IMR-90 (cell line): ENCODE results near the gene GIPR. TPM values are rescaled to one million over a fixed set of nuclear protein-coding genes. Genes with fewer than 3 reads are reported as not detected.

Experiments used
- ATAC-seq: fragments of 200-7000 bp; cut with Tn5 transposase; 2 replicates; pipeline ENCODE4 v1.9.1; 2020; ENCODE audit warnings: low read depth, mild to moderate bottlenecking, moderate library complexity
- BruUV-seq: library from RNA; stranded (reverse); fragments of 400-500 nt; replicated peaks from 2 replicates; lab custom pipeline; 2021; lab: Mats Ljungman, UMichigan
- CTCF ChIA-PET: fragments of 300-600 bp; formaldehyde crosslinking; extraction: SDS; loops from one replicate; lab custom pipeline; 2021; ENCODE audit warnings: antibody characterized with exemption; lab: Yijun Ruan, JAX
- POLR2A ChIA-PET: fragments of 300-600 bp; sonication (Branson Sonifier 250); formaldehyde crosslinking; loops from one replicate; lab custom pipeline; 2022; ENCODE audit warnings: antibody characterized with exemption; ENCODE audit not compliant: unreplicated experiment; lab: Charles Lee
- DNase-seq: peaks from one replicate; pipeline ENCODE4 v3.0.0; 2013
- H2AFZ ChIP-seq: replicated peaks from 2 replicates; pipeline ENCODE3; 2013; ENCODE audit warnings: low read length, mild to moderate bottlenecking; ENCODE audit not compliant: poor library complexity
- H2AK5ac ChIP-seq: 2 replicates; pipeline ENCODE4 v1.6.1; 2013; ENCODE audit warnings: low read depth, low read length, inconsistent platforms
- H2AK9ac ChIP-seq: replicated peaks from 2 replicates; pipeline ENCODE3; 2013; ENCODE audit warnings: mild to moderate bottlenecking, low read depth, low read length, moderate library complexity; ENCODE audit not compliant: poor library complexity
- H2BK120ac ChIP-seq: 2 replicates; pipeline ENCODE4 v1.6.1; 2013; ENCODE audit warnings: low read depth, low read length, inconsistent platforms
- H2BK15ac ChIP-seq: 3 replicates; pipeline ENCODE4 v1.6.1; 2013; ENCODE audit warnings: low read depth, low read length, inconsistent platforms
- H2BK20ac ChIP-seq: 2 replicates; pipeline ENCODE4 v1.6.1; 2013; ENCODE audit warnings: low read depth, mild to moderate bottlenecking, inconsistent platforms, low read length, moderate library complexity
- H2BK5ac ChIP-seq: 2 replicates; pipeline ENCODE4 v1.6.1; 2013; ENCODE audit warnings: mild to moderate bottlenecking, low read depth, low read length, inconsistent platforms; ENCODE audit not compliant: poor library complexity, severe bottlenecking
- H3K14ac ChIP-seq: replicated peaks from 2 replicates; pipeline ENCODE4 v1.6.1; 2013; ENCODE audit warnings: low read depth, low read length, inconsistent platforms
- H3K18ac ChIP-seq: 2 replicates; pipeline ENCODE4 v1.6.1; 2013; ENCODE audit warnings: low read depth, low read length, control low read depth
- H3K23ac ChIP-seq: 2 replicates; pipeline ENCODE4 v1.6.1; 2013; ENCODE audit warnings: low read depth, low read length, inconsistent platforms
- H3K27ac ChIP-seq: 2 replicates; pipeline ENCODE4 v1.5.1; 2013; ENCODE audit warnings: mild to moderate bottlenecking, control low read depth, low read length; ENCODE audit not compliant: insufficient read depth
- H3K27me3 ChIP-seq: 2 replicates; pipeline ENCODE4 v1.6.1; 2013; ENCODE audit warnings: low read length; ENCODE audit not compliant: control insufficient read depth, insufficient read depth
- H3K36me3 ChIP-seq: 2 replicates; pipeline ENCODE4 v1.6.1; 2013; ENCODE audit warnings: low read length, mixed read lengths; ENCODE audit not compliant: control insufficient read depth, insufficient read depth
- H3K4ac ChIP-seq: 2 replicates; pipeline ENCODE4 v1.6.1; 2013; ENCODE audit warnings: low read depth, low read length, inconsistent platforms
- H3K4me1 ChIP-seq: 2 replicates; pipeline ENCODE4 v1.6.1; 2013; ENCODE audit warnings: low read length, mixed read lengths; ENCODE audit not compliant: control insufficient read depth, insufficient read depth
- H3K4me2 ChIP-seq: 2 replicates; pipeline ENCODE4 v1.6.1; 2013; ENCODE audit warnings: low read depth, mild to moderate bottlenecking, control low read depth, low read length, moderate library complexity
- H3K4me3 ChIP-seq: 2 replicates; pipeline ENCODE4 v1.5.1; 2013; ENCODE audit warnings: low read depth, mild to moderate bottlenecking, control low read depth, low read length, moderate library complexity; ENCODE audit not compliant: insufficient read depth
- H3K56ac ChIP-seq: 2 replicates; pipeline ENCODE4 v1.6.1; 2013; ENCODE audit warnings: low read length, inconsistent platforms; ENCODE audit not compliant: insufficient read depth; ENCODE audit errors: extremely low read depth
- H3K79me1 ChIP-seq, 2 experiments: 2 replicates each; pipeline ENCODE4 v1.6.1; 2013; ENCODE audit warnings: low read length in 2 of 2, inconsistent platforms in 1 of 2, low read depth in 1 of 2
- H3K9ac ChIP-seq: 2 replicates; pipeline ENCODE4 v1.6.1; 2013; ENCODE audit warnings: low read depth, low read length, control low read depth
- H3K9me1 ChIP-seq: 2 replicates; pipeline ENCODE4 v1.6.1; 2013; ENCODE audit warnings: low read length, inconsistent platforms; ENCODE audit not compliant: insufficient read depth
- H3K9me3 ChIP-seq: 2 replicates; pipeline ENCODE4 v1.6.1; 2013; ENCODE audit warnings: low read length; ENCODE audit not compliant: control insufficient read depth, insufficient read depth
- H4K20me1 ChIP-seq: 2 replicates; pipeline ENCODE4 v1.6.1; 2013; ENCODE audit warnings: low read length, inconsistent platforms; ENCODE audit not compliant: insufficient read depth
- H4K5ac ChIP-seq: 2 replicates; pipeline ENCODE4 v1.6.1; 2013; ENCODE audit warnings: mild to moderate bottlenecking, low read depth, low read length, control low read depth
- H4K8ac ChIP-seq, 2 experiments: 2 replicates each; pipeline ENCODE4 v1.6.1; 2013; ENCODE audit warnings: low read depth in 2 of 2, low read length in 2 of 2, control low read depth in 1 of 2, inconsistent platforms in 1 of 2
- H4K91ac ChIP-seq: 2 replicates; pipeline ENCODE4 v1.6.1; 2013; ENCODE audit warnings: low read depth, low read length, inconsistent platforms; ENCODE audit not compliant: insufficient read depth
- CEBPB ChIP-seq: IDR thresholded peaks from 2 replicates; pipeline ENCODE4 v1.6.1; 2012; ENCODE audit warnings: low read depth, low read length, improper control_type of control experiment
- CHD1 ChIP-seq: IDR thresholded peaks from 2 replicates; pipeline ENCODE4 v1.6.1; 2012; ENCODE audit warnings: low read depth, low read length, improper control_type of control experiment
- MXI1 ChIP-seq: IDR thresholded peaks from 2 replicates; pipeline ENCODE4 v1.6.1; 2012; ENCODE audit warnings: low read depth, mild to moderate bottlenecking, low read length, moderate library complexity, borderline replicate concordance
- NFE2L2 ChIP-seq: fragments of 150-350 bp; IDR thresholded peaks from 2 replicates; pipeline ENCODE4 v1.6.1; 2016; ENCODE audit warnings: low read depth, mild to moderate bottlenecking, low read length
- RAD21 ChIP-seq: IDR thresholded peaks from 2 replicates; pipeline ENCODE4 v1.6.1; 2012; ENCODE audit warnings: low read length, improper control_type of control experiment
- RFX5 ChIP-seq: IDR thresholded peaks from 2 replicates; pipeline ENCODE4 v1.8.0; 2012; ENCODE audit warnings: low read depth, mild to moderate bottlenecking, low read length, moderate library complexity
- SMC3 ChIP-seq: fragments of 150-350 bp; IDR thresholded peaks from 2 replicates; pipeline ENCODE4 v1.6.1; 2016; ENCODE audit warnings: low read depth, mild to moderate bottlenecking, antibody characterized with exemption, low read length, moderate library complexity
- USF2 ChIP-seq: fragments of 150-350 bp; IDR thresholded peaks from 2 replicates; pipeline ENCODE4 v1.6.1; 2017; ENCODE audit warnings: mild to moderate bottlenecking, antibody characterized with exemption, low read length, low read depth
- WGBS, 2 experiments: methylation state at CpG; one replicate each; pipeline versions ENCODE4 v1.1.5 to v1.1.7; 2013; ENCODE audit warnings: missing lambda C conversion rate in 2 of 2; ENCODE audit not compliant: insufficient read length in 1 of 2; ENCODE audit errors: extremely low coverage in 2 of 2; 5-methylcytosine and 5-hydroxymethylcytosine counted together
- dilution Hi-C: fragments of 300-500 bp; cut with HindIII; formaldehyde crosslinking; loops from one replicate; pipeline ENCODE4 v1.14.3; 2018; ENCODE audit warnings: low sequenced_read_pairs; ENCODE audit not compliant: unreplicated experiment
- in situ Hi-C: fragments of 300-500 bp; cut with MboI; formaldehyde crosslinking; loops from 3 replicates; pipeline ENCODE4 v1.14.3; 2019; ENCODE audit warnings: low sequenced_read_pairs, inconsistent platforms, mixed read lengths
- intact Hi-C: fragments of 100-400 bp; cut with micrococcal nuclease; formaldehyde crosslinking; loops from 2 replicates; pipeline ENCODE4 v1.10.0; 2022
- polyA plus RNA-seq, 3 experiments: library from polyadenylated mRNA; depleted of rRNA; stranded (reverse); fragments of >200 nt; gene quantifications; 2 replicates each; pipeline ENCODE4 v1.2.3, GENCODE V29; 2012; ENCODE audit warnings: low replicate concordance in 1 of 3
- total RNA-seq: library from RNA; depleted of rRNA; stranded (reverse); fragments of >200 nt; gene quantifications from 2 replicates; pipeline ENCODE4 v1.2.3, GENCODE V29; 2012
- TF ChIP-seq, protein P1 (sequence below): fragments of 150-350 bp; IDR thresholded peaks from 2 replicates; pipeline ENCODE4 v1.6.1; 2016; ENCODE audit warnings: low read depth, mild to moderate bottlenecking, low read length, moderate library complexity, borderline replicate concordance

Gene GIPR
- total and polyA plus RNA-seq, 2 of the 4 experiments (the other 2 are of a cell fraction) = 0.18 to 1.2 TPM

DNA sequence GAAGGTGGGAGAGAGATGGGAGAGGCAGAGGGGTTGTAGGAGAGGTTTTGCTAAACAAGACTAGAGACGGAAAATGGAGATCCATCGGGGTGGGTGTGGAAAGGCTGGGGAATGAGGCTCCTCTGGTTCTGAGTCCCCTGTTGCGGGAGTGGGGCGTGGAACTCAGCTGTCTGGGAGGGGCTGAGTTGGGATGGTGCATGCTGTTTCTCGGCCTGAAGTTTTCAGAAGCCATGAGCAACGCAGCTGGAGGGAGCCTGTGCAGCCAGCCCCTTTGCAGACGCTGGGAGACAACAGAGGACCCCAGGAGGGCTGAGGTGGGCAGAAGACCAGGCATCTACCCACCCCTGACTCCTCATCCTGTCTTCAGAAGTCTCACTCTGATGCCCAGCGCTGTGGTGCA, 7.4 kb upstream of the GIPR start:
- DNase-seq (no peak), ATAC-seq (no peak)
- Histone ChIP-seq H3K9me1 (peaks cover 4% of the 10 kb centered on the region; the same call in 1 of the 2 replicates), H3K18ac (no peak overlapping the region), H4K5ac (no peak overlapping the region), H2BK5ac (no peak overlapping the region), H3K9ac (no peak overlapping the region), H4K91ac (no peak overlapping the region), H2AK9ac (no peak overlapping the region), H3K4me3 (no peak overlapping the region), H2AFZ (no peak overlapping the region), H2BK20ac (no peak overlapping the region), H3K36me3 (no peaks in the 10 kb centered on the region), H2BK15ac (no peak overlapping the region), H3K9me3 (no peaks in the 10 kb centered on the region), H3K4ac (no peak overlapping the region), H3K4me1 (no peaks in the 10 kb centered on the region), H3K14ac (no peak overlapping the region), H2AK5ac (no peak overlapping the region), H2BK120ac (no peak overlapping the region), H3K27me3 (peaks cover 37% of the 10 kb centered on the region), H3K27ac (no peak overlapping the region), H4K8ac (no peak overlapping the region), H3K4me2 (no peak overlapping the region), H4K20me1 (no peaks in the 10 kb centered on the region), H3K79me1 (no peaks in the 10 kb centered on the region), H3K23ac (no peak overlapping the region), H3K56ac (no peak overlapping the region)
- POLR2A ChIA-PET = no interaction called here
- WGBS, 2 experiments = 50% methylated on average over 3 of the region's 8 CpGs; no CpG with 5 or more reads in 1 of the 2 experiments
- dilution Hi-C loops (no loop called here), intact Hi-C loops (no loop called here), in situ Hi-C loops (no loop called here)
- CTCF ChIA-PET = no interaction called here
- BruUV-seq = no TSS peak
- TF ChIP-seq, protein P1, sequence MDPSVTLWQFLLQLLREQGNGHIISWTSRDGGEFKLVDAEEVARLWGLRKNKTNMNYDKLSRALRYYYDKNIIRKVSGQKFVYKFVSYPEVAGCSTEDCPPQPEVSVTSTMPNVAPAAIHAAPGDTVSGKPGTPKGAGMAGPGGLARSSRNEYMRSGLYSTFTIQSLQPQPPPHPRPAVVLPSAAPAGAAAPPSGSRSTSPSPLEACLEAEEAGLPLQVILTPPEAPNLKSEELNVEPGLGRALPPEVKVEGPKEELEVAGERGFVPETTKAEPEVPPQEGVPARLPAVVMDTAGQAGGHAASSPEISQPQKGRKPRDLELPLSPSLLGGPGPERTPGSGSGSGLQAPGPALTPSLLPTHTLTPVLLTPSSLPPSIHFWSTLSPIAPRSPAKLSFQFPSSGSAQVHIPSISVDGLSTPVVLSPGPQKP = no peak
- no peak for TF ChIP-seq MXI1
- TF ChIP-seq RFX5 = no peak
- TF ChIP-seq CHD1 = no peak
- no peak for TF ChIP-seq NFE2L2
- TF ChIP-seq SMC3 = no peak
- no peak for TF ChIP-seq USF2
- TF ChIP-seq CEBPB = no peak
- no peak for TF ChIP-seq RAD21
